ENCODE data around the gene C2orf78. TPM values are rescaled to one million over a fixed set of nuclear protein-coding genes. Genes with fewer than 3 reads are reported as not detected.

C2orf78 gene
- total RNA-seq, 2 donors from 2014 or later: 0.91 TPM; not detected in 1

DNA sequence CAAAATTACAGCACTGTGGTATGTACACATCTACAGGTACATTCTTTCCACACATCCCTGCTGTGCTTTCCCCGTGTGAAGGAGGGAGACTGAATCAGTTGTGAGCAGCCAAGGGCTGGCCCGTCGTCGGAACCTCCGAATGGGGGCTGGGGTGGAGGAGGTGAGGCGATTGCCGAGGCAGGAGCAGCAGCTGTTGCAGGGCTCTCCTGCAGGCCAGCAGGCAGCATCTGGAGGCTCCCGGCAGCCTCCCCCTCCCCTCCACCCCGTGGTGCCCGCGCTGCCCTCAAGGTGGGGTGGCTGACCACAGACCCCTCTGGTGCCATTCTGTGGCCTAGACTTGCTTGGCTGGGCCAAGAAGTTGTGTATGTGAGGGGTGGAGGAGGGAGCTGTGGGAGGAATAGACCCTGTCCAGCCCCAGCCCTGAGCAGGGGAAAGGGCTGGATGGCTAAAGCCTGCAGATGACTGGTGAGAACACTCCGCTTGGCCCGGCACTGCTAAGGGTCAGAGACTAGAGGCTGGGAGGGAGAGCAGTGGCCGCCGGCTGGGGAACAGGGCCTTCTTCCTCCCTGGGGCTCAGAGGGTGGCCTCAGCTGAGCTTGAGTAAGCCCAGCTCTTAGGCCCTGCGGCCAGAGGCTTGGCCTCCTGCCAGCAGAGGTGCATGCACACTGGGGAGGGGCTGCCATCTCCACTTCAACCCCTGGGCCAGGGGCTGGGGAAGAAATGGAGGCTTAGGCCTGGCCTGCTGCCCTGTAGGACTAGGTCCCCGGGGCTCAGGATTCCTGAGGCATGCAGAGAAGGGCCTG is 52.4 kb downstream of the C2orf78 start:
- intact Hi-C loops (cut with DNase I): loop anchor here (5.0 kb wide), 3 partner anchors 36 to 151 kb away; partner anchors contain the start of gene ACTG2
- 72% methylated on average over 16 of the region's 17 CpGs for WGBS

DNA sequence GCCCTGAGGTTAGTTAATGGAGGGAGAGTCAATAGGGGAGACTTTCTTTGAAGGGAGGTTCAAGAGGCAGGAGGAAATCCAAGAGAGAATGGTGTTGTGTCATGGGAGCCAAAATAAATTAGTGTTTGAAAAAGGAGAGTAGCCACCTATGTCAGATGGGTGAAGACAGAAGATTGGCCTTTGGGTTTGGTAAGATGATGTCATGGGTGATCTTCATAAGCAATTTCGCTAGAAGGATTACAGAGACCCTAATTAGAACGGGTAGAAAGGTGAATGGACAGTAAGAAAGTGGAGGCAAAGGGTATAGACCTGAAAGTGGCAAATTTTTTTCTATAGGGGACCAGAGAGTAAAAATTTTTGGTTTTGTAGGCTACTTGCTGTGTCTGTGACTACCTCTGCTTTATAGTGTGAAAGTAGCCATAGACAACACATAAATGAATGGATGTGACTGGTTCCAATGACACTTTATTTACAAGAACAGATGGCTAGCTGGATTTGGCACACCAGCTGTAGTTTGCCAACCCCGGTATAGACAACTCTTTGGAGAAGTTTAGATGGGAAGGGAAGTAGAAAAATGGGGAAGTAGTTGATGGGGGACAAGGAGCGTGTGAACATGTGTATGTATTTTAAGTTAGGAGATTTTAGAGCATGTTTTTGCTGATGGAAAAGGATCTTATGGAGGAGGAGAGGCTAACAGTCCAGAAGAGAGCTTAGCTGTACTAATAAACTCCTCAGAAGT is 54.0 kb downstream of the C2orf78 start:
- H3K9me3 ChIP-seq: no peaks in the 10 kb centered on the region
- H3K27ac ChIP-seq: peak overlapping the region; percentile 55 to 67
- no peak for DNase-seq (ENCODE audit: low spot score)
- H3K27me3 ChIP-seq (replicated peaks; ENCODE audit: insufficient read depth): no peaks in the 10 kb centered on the region
- H3K36me3 ChIP-seq: no peaks in the 10 kb centered on the region
- intact Hi-C loops (cut with DNase I): loop anchor here (5.0 kb wide), 3 partner anchors 34 to 149 kb away; partner anchors contain the start of gene ACTG2
- TF ChIP-seq POLR2AphosphoS5 (IDR thresholded peaks at IDR 0.05) (no peak), POLR2A (IDR thresholded peaks at IDR 0.05) (no peak)
- TF ChIP-seq, protein P1, sequence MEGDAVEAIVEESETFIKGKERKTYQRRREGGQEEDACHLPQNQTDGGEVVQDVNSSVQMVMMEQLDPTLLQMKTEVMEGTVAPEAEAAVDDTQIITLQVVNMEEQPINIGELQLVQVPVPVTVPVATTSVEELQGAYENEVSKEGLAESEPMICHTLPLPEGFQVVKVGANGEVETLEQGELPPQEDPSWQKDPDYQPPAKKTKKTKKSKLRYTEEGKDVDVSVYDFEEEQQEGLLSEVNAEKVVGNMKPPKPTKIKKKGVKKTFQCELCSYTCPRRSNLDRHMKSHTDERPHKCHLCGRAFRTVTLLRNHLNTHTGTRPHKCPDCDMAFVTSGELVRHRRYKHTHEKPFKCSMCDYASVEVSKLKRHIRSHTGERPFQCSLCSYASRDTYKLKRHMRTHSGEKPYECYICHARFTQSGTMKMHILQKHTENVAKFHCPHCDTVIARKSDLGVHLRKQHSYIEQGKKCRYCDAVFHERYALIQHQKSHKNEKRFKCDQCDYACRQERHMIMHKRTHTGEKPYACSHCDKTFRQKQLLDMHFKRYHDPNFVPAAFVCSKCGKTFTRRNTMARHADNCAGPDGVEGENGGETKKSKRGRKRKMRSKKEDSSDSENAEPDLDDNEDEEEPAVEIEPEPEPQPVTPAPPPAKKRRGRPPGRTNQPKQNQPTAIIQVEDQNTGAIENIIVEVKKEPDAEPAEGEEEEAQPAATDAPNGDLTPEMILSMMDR (IDR thresholded peaks at IDR 0.05): no peak
- H3K4me1 ChIP-seq (replicated peaks): peaks cover 7% of the 10 kb centered on the region
- WGBS: 76% methylated on average over 4 of the region's 4 CpGs
- no peak overlapping the region for H3K4me3 ChIP-seq

More for the DNA sequence above, 52.4 kb downstream of the C2orf78 start:
- H3K9me3 ChIP-seq: no peaks in the 10 kb centered on the region
- H3K27me3 ChIP-seq (replicated peaks; ENCODE audit: insufficient read depth): no peaks in the 10 kb centered on the region
- DNase-seq (ENCODE audit: low spot score): no peak
- H3K4me1 ChIP-seq (replicated peaks): peaks cover 3% of the 10 kb centered on the region
- H3K36me3 ChIP-seq: no peaks in the 10 kb centered on the region
- TF ChIP-seq, protein P1 (IDR thresholded peaks at IDR 0.05): no peak
- TF ChIP-seq POLR2AphosphoS5 (IDR thresholded peaks at IDR 0.05) (no peak), POLR2A (IDR thresholded peaks at IDR 0.05) (no peak)
- H3K27ac ChIP-seq: peak overlapping the region; percentile 13 to 41
- no peak overlapping the region for H3K4me3 ChIP-seq

DNA sequence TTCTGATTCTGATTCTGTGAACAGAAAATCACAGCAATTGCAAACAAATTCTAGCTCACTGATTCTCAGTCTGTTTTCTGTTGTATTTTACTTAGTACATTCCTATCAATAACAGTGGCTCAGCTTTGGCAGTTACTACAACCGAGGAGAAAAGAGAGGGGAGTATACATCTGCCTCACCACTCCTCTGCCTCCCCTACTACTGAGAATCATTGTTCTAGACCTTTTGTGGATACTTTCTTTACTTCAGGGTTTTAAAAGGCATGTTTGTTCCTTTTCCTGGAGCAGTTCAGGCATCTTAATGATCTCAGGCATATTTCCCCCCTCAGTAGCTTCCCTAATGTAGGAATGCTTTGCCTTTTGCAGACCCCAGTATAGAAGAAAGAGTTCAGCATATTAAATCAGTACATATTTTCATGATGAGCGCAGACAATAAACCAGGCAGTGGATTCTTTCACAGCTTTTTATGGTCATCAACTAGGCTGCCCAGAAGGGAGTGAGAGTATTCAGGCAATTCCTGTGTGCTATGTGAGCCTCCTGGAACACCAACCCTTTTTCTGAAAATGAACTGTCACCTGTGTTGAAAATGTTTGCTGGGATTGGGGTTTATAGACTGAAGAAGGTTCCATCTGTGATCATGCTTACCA is 55.0 kb downstream of the C2orf78 start:
- H3K4me3 ChIP-seq: no peak overlapping the region
- no peaks in the 10 kb centered on the region for H3K36me3 ChIP-seq
- intact Hi-C loops (cut with DNase I): loop anchor here (5.0 kb wide), 3 partner anchors 33 to 148 kb away; partner anchors contain the start of gene ACTG2
- H3K4me1 ChIP-seq (replicated peaks): peaks cover 7% of the 10 kb centered on the region
- WGBS: 32% methylated on average over 2 of the region's 2 CpGs
- H3K27me3 ChIP-seq (replicated peaks; ENCODE audit: insufficient read depth): no peaks in the 10 kb centered on the region
- TF ChIP-seq POLR2AphosphoS5 (IDR thresholded peaks at IDR 0.05) (peak; percentile 27), POLR2A (IDR thresholded peaks at IDR 0.05) (no peak)
- peak overlapping the region; percentile 55 to 67 for H3K27ac ChIP-seq
- H3K9me3 ChIP-seq: no peaks in the 10 kb centered on the region
- no peak for DNase-seq (ENCODE audit: low spot score)

DNA sequence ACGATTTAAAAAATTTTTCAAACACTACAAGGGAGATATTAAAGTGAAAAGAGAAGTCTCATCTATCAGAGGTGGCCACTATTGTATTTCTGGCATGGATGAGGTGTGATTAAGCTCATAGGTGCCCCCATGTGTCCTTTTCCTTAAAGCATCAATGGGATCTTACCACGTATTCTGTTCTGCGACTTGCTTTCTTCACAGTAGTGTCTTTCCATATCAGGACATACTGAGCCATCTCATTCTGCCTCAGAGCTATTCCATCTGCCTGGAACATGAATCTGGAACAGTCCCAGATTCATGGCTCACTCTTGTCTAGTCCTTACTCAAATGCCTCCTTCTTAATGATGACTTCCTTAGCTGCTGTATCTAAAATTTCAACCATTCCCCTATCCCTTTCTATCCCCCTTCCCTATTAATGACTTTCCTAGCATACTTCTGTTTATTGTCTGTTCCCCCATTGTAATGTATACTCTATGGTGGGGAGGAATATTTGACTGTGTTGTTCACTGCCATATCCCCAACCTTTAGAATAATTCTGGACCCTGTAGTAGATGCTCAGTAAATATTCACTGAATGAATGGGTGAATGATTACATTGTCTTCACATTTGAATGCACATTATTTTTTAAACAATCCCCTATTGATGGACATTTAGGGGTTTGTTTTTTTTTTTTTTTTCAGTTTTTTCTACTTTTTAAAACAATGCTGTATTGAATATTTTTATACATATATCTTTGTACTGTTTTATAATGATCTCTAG is 55.8 kb downstream of the C2orf78 start:
- no peak for DNase-seq (ENCODE audit: low spot score)
- Histone ChIP-seq H3K27me3 (replicated peaks; ENCODE audit: insufficient read depth) (no peaks in the 10 kb centered on the region), H3K4me1 (replicated peaks) (peaks cover 7% of the 10 kb centered on the region), H3K36me3 (no peaks in the 10 kb centered on the region), H3K9me3 (no peaks in the 10 kb centered on the region), H3K27ac (peak overlapping the region; percentile 55 to 67), H3K4me3 (no peak overlapping the region)
- 45% methylated on average over 3 of the region's 3 CpGs for WGBS
- TF ChIP-seq, protein P1 (IDR thresholded peaks at IDR 0.05): no peak
- TF ChIP-seq POLR2A (IDR thresholded peaks at IDR 0.05) (no peak), POLR2AphosphoS5 (IDR thresholded peaks at IDR 0.05) (no peak)
- intact Hi-C loops (cut with DNase I): loop anchor here (5.0 kb wide), 3 partner anchors 32 to 147 kb away; partner anchors contain the start of gene ACTG2
